LNCAP (cell line): ENCODE measurements around the gene RTL10.

Experiments used
- CTCF ChIP-seq: fragments of 450-650 bp; IDR thresholded peaks from 2 replicates; pipeline ENCODE4 v1.5.1; 2017; ENCODE audit warnings: mild to moderate bottlenecking

The RTL10 gene

GRCh38 chr22:19850763-19851109 lies 3.9 kb downstream of the RTL10 start:
- no peak for TF ChIP-seq CTCF

GRCh38 chr22:19849835-19850762 lies 4.6 kb downstream of the RTL10 start:
- TF ChIP-seq CTCF = no peak

- TF ChIP-seq CTCF = no peak
These were observed 6.1 kb downstream of the RTL10 start for GRCh38 chr22:19848298-19849224.

DNA sequence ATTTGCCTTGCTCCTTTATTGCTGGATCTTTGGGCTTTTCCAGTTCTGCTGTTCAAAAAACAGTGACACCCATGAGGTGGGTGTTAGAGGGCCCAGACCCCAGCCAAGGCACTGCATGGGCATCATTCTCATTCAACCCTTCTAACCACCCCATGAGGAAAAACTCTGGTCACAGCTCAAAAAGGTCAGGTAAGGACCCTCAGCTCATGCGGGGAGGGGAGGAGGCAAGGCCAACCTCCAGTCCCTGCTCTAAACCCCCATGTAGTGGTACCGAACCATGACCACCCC lies 7.4 kb downstream of the RTL10 start:
- no peak for TF ChIP-seq CTCF

DNA sequence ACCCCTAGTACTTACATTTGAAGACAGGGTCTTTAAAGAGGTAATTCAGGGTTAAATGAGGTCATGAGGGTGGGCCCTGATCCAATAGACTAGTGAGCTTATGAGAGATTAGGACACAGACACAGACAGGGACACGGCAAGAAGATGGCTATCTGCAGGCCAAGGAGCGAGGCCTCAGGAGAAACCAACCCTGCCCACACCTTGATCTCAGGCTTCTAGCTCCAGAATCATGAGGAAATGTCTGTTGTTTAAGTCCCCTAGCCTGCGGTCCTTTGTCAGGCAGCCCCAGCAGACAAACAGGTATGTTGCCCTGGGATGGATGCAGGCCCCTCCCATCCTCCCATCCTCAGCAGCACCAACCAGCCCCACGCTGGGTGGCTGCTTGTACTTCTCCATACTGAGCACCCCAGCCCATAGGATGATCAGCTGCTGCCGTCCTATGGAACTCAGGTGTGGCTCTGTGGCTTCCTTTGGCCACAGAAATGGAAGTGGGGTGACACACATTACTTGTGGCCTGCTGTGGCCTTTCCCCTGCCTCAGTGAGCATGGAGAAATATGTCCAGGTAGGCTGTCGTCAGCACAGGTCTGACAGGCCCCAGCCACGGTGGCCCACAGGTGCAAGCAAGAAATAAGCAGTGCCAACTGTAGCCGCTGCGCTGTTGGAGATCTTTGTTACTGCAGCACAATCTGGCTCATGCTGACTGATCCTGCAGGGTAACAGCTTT lies 7.9 kb downstream of the RTL10 start:
- no peak for TF ChIP-seq CTCF

GRCh38 chr22:19845054-19845722 lies 9.5 kb downstream of the RTL10 start:
- no peak for TF ChIP-seq CTCF
